Measurements from ENCODE around the gene IL16.

DNA sequence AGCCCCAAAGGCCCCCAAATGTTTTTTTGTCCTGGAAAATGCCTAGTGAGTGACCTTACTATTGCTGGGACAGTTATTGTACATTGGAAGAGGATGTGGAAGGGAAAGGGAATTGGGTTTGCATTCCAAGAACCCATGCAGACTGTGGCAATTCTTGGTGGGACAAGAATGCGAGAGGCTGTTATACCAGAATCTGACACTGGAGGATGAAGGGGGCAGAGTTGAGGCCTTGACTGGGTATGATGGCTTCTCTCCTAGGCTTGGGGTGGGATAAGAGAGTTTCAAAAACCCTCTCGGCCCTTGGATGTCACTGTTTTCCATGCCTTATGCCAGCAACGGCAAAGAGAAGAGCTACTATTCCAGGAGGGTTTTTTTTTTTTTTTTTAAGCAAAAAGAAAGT, 25.3 kb downstream of the IL16 start:
- TF ChIP-seq, protein P1, sequence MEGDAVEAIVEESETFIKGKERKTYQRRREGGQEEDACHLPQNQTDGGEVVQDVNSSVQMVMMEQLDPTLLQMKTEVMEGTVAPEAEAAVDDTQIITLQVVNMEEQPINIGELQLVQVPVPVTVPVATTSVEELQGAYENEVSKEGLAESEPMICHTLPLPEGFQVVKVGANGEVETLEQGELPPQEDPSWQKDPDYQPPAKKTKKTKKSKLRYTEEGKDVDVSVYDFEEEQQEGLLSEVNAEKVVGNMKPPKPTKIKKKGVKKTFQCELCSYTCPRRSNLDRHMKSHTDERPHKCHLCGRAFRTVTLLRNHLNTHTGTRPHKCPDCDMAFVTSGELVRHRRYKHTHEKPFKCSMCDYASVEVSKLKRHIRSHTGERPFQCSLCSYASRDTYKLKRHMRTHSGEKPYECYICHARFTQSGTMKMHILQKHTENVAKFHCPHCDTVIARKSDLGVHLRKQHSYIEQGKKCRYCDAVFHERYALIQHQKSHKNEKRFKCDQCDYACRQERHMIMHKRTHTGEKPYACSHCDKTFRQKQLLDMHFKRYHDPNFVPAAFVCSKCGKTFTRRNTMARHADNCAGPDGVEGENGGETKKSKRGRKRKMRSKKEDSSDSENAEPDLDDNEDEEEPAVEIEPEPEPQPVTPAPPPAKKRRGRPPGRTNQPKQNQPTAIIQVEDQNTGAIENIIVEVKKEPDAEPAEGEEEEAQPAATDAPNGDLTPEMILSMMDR (optimal IDR thresholded peaks at IDR 0.05 in 1 of 3, IDR thresholded peaks at IDR 0.05 in 1 of 3, conservative IDR thresholded peaks at IDR 0.05 in 1 of 3; ENCODE audit: extremely low read depth in 1 of 3, insufficient read depth in 2 of 3, low read length in 3 of 3): no peak
- TF ChIP-seq EZH2 (IDR thresholded peaks at IDR 0.05; ENCODE audit: low read length): no peak

Measured in keratinocyte (primary cell).